IMR-90 (cell line): ENCODE measurements around the gene PLD1. TPM values are rescaled to one million over a fixed set of nuclear protein-coding genes. Genes with fewer than 3 reads are reported as not detected.

ENCODE experiments used
- ATAC-seq: fragments of 200-7000 bp; cut with Tn5 transposase; 2 replicates; pipeline ENCODE4 v1.9.1; 2020; ENCODE audit warnings: low read depth, mild to moderate bottlenecking, moderate library complexity
- BruUV-seq: library from RNA; stranded (reverse); fragments of 400-500 nt; replicated peaks from 2 replicates; lab custom pipeline; 2021; lab: Mats Ljungman, UMichigan
- CTCF ChIA-PET: fragments of 300-600 bp; formaldehyde crosslinking; extraction: SDS; loops from one replicate; lab custom pipeline; 2021; ENCODE audit warnings: antibody characterized with exemption; lab: Yijun Ruan, JAX
- POLR2A ChIA-PET: fragments of 300-600 bp; sonication (Branson Sonifier 250); formaldehyde crosslinking; loops from one replicate; lab custom pipeline; 2022; ENCODE audit warnings: antibody characterized with exemption; ENCODE audit not compliant: unreplicated experiment; lab: Charles Lee
- DNase-seq: peaks from one replicate; pipeline ENCODE4 v3.0.0; 2013
- H2AFZ ChIP-seq: replicated peaks from 2 replicates; pipeline ENCODE3; 2013; ENCODE audit warnings: low read length, mild to moderate bottlenecking; ENCODE audit not compliant: poor library complexity
- H2AK5ac ChIP-seq: 2 replicates; pipeline ENCODE4 v1.6.1; 2013; ENCODE audit warnings: low read depth, low read length, inconsistent platforms
- H2AK9ac ChIP-seq: replicated peaks from 2 replicates; pipeline ENCODE3; 2013; ENCODE audit warnings: mild to moderate bottlenecking, low read depth, low read length, moderate library complexity; ENCODE audit not compliant: poor library complexity
- H2BK120ac ChIP-seq: 2 replicates; pipeline ENCODE4 v1.6.1; 2013; ENCODE audit warnings: low read depth, low read length, inconsistent platforms
- H2BK15ac ChIP-seq: 3 replicates; pipeline ENCODE4 v1.6.1; 2013; ENCODE audit warnings: low read depth, low read length, inconsistent platforms
- H2BK20ac ChIP-seq: 2 replicates; pipeline ENCODE4 v1.6.1; 2013; ENCODE audit warnings: low read depth, mild to moderate bottlenecking, inconsistent platforms, low read length, moderate library complexity
- H2BK5ac ChIP-seq: 2 replicates; pipeline ENCODE4 v1.6.1; 2013; ENCODE audit warnings: mild to moderate bottlenecking, low read depth, low read length, inconsistent platforms; ENCODE audit not compliant: poor library complexity, severe bottlenecking
- H3K14ac ChIP-seq: replicated peaks from 2 replicates; pipeline ENCODE4 v1.6.1; 2013; ENCODE audit warnings: low read depth, low read length, inconsistent platforms
- H3K18ac ChIP-seq: 2 replicates; pipeline ENCODE4 v1.6.1; 2013; ENCODE audit warnings: low read depth, low read length, control low read depth
- H3K23ac ChIP-seq: 2 replicates; pipeline ENCODE4 v1.6.1; 2013; ENCODE audit warnings: low read depth, low read length, inconsistent platforms
- H3K27ac ChIP-seq: 2 replicates; pipeline ENCODE4 v1.5.1; 2013; ENCODE audit warnings: mild to moderate bottlenecking, control low read depth, low read length; ENCODE audit not compliant: insufficient read depth
- H3K27me3 ChIP-seq: 2 replicates; pipeline ENCODE4 v1.6.1; 2013; ENCODE audit warnings: low read length; ENCODE audit not compliant: control insufficient read depth, insufficient read depth
- H3K36me3 ChIP-seq: 2 replicates; pipeline ENCODE4 v1.6.1; 2013; ENCODE audit warnings: low read length, mixed read lengths; ENCODE audit not compliant: control insufficient read depth, insufficient read depth
- H3K4ac ChIP-seq: 2 replicates; pipeline ENCODE4 v1.6.1; 2013; ENCODE audit warnings: low read depth, low read length, inconsistent platforms
- H3K4me1 ChIP-seq: 2 replicates; pipeline ENCODE4 v1.6.1; 2013; ENCODE audit warnings: low read length, mixed read lengths; ENCODE audit not compliant: control insufficient read depth, insufficient read depth
- H3K4me2 ChIP-seq: 2 replicates; pipeline ENCODE4 v1.6.1; 2013; ENCODE audit warnings: low read depth, mild to moderate bottlenecking, control low read depth, low read length, moderate library complexity
- H3K4me3 ChIP-seq: 2 replicates; pipeline ENCODE4 v1.5.1; 2013; ENCODE audit warnings: low read depth, mild to moderate bottlenecking, control low read depth, low read length, moderate library complexity; ENCODE audit not compliant: insufficient read depth
- H3K56ac ChIP-seq: 2 replicates; pipeline ENCODE4 v1.6.1; 2013; ENCODE audit warnings: low read length, inconsistent platforms; ENCODE audit not compliant: insufficient read depth; ENCODE audit errors: extremely low read depth
- H3K79me1 ChIP-seq, 2 experiments: 2 replicates each; pipeline ENCODE4 v1.6.1; 2013; ENCODE audit warnings: low read length in 2 of 2, inconsistent platforms in 1 of 2, low read depth in 1 of 2
- H3K9ac ChIP-seq: 2 replicates; pipeline ENCODE4 v1.6.1; 2013; ENCODE audit warnings: low read depth, low read length, control low read depth
- H3K9me1 ChIP-seq: 2 replicates; pipeline ENCODE4 v1.6.1; 2013; ENCODE audit warnings: low read length, inconsistent platforms; ENCODE audit not compliant: insufficient read depth
- H3K9me3 ChIP-seq: 2 replicates; pipeline ENCODE4 v1.6.1; 2013; ENCODE audit warnings: low read length; ENCODE audit not compliant: control insufficient read depth, insufficient read depth
- H4K20me1 ChIP-seq: 2 replicates; pipeline ENCODE4 v1.6.1; 2013; ENCODE audit warnings: low read length, inconsistent platforms; ENCODE audit not compliant: insufficient read depth
- H4K5ac ChIP-seq: 2 replicates; pipeline ENCODE4 v1.6.1; 2013; ENCODE audit warnings: mild to moderate bottlenecking, low read depth, low read length, control low read depth
- H4K8ac ChIP-seq, 2 experiments: 2 replicates each; pipeline ENCODE4 v1.6.1; 2013; ENCODE audit warnings: low read depth in 2 of 2, low read length in 2 of 2, control low read depth in 1 of 2, inconsistent platforms in 1 of 2
- H4K91ac ChIP-seq: 2 replicates; pipeline ENCODE4 v1.6.1; 2013; ENCODE audit warnings: low read depth, low read length, inconsistent platforms; ENCODE audit not compliant: insufficient read depth
- FOS ChIP-seq: fragments of 150-350 bp; IDR thresholded peaks from 2 replicates; pipeline ENCODE4 v1.6.1; 2016; ENCODE audit warnings: low read depth, low read length
- RCOR1 ChIP-seq: IDR thresholded peaks from 2 replicates; pipeline ENCODE4 v1.6.1; 2012; ENCODE audit warnings: mild to moderate bottlenecking, low read length, improper control_type of control experiment; ENCODE audit not compliant: insufficient replicate concordance
- dilution Hi-C: fragments of 300-500 bp; cut with HindIII; formaldehyde crosslinking; loops from one replicate; pipeline ENCODE4 v1.14.3; 2018; ENCODE audit warnings: low sequenced_read_pairs; ENCODE audit not compliant: unreplicated experiment
- in situ Hi-C: fragments of 300-500 bp; cut with MboI; formaldehyde crosslinking; loops from 3 replicates; pipeline ENCODE4 v1.14.3; 2019; ENCODE audit warnings: low sequenced_read_pairs, inconsistent platforms, mixed read lengths
- intact Hi-C: fragments of 100-400 bp; cut with micrococcal nuclease; formaldehyde crosslinking; loops from 2 replicates; pipeline ENCODE4 v1.10.0; 2022
- polyA plus RNA-seq, 3 experiments: library from polyadenylated mRNA; depleted of rRNA; stranded (reverse); fragments of >200 nt; gene quantifications; 2 replicates each; pipeline ENCODE4 v1.2.3, GENCODE V29; 2012; ENCODE audit warnings: low replicate concordance in 1 of 3
- total RNA-seq: library from RNA; depleted of rRNA; stranded (reverse); fragments of >200 nt; gene quantifications from 2 replicates; pipeline ENCODE4 v1.2.3, GENCODE V29; 2012

PLD1 gene
- total and polyA plus RNA-seq, 2 of the 4 experiments (the other 2 are of a cell fraction): 3.3 to 9.7 TPM

DNA sequence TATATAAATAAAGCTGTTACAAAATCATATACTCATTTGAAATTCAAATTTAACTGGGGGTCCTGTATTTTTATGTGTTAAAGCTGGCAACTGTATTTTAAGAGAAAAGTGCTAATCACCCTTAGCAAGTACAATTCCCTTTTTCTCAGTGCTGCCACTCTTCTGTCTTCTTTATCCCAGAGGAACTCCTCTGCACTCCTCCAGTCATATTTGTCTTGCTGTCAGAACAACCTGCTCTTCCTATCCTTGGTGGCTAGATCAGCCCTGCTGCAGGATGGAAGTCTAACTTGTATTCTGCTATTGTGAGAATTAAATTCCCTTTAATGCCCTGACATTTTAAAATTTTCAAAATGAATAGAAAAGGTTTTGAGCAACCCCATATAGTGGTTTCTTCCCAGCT lies 226.2 kb downstream of the PLD1 start:
- no peak overlapping the region for H3K27ac ChIP-seq
- no peaks in the 10 kb centered on the region for H3K9me1 ChIP-seq
- intact Hi-C loops (no loop called here), dilution Hi-C loops (no loop called here), in situ Hi-C loops (no loop called here)
- no peak overlapping the region for H2AFZ ChIP-seq
- H4K8ac ChIP-seq: no peak overlapping the region
- CTCF ChIA-PET: no interaction called here
- no peak for ATAC-seq
- H2AK9ac ChIP-seq: no peak overlapping the region
- no peaks in the 10 kb centered on the region for H3K4me1 ChIP-seq
- no peak overlapping the region for H3K18ac ChIP-seq
- no peaks in the 10 kb centered on the region for H3K9me3 ChIP-seq
- no peak overlapping the region for H2BK5ac ChIP-seq
- H3K4me2 ChIP-seq: no peak overlapping the region
- H2BK20ac ChIP-seq: no peak overlapping the region
- BruUV-seq: no TSS peak
- no peaks in the 10 kb centered on the region for H3K79me1 ChIP-seq
- H2AK5ac ChIP-seq: no peak overlapping the region
- no peak overlapping the region for H3K56ac ChIP-seq
- TF ChIP-seq RCOR1 (no peak), FOS (no peak)
- H3K14ac ChIP-seq: no peak overlapping the region
- no peak for DNase-seq
- H2BK120ac ChIP-seq: no peak overlapping the region
- H3K4ac ChIP-seq: no peak overlapping the region
- peaks cover 5% of the 10 kb centered on the region; the same call in 1 of the 2 replicates for H3K27me3 ChIP-seq
- POLR2A ChIA-PET: no interaction called here
- H4K5ac ChIP-seq: no peak overlapping the region
- no peak overlapping the region for H3K4me3 ChIP-seq
- no peak overlapping the region for H3K23ac ChIP-seq
- H4K20me1 ChIP-seq: no peaks in the 10 kb centered on the region
- no peaks in the 10 kb centered on the region for H3K36me3 ChIP-seq
- H2BK15ac ChIP-seq: no peak overlapping the region
- no peak overlapping the region for H3K9ac ChIP-seq
- H4K91ac ChIP-seq: no peak overlapping the region
